Cerebellar cortex (tissue), 1 donor: ENCODE results near the gene ROBO1.

Experiments used
- DNase-seq: peaks from one replicate; pipeline ENCODE4 v3.0.0-alpha.2; 2015; ENCODE audit warnings: low spot score

ROBO1 gene

DNA sequence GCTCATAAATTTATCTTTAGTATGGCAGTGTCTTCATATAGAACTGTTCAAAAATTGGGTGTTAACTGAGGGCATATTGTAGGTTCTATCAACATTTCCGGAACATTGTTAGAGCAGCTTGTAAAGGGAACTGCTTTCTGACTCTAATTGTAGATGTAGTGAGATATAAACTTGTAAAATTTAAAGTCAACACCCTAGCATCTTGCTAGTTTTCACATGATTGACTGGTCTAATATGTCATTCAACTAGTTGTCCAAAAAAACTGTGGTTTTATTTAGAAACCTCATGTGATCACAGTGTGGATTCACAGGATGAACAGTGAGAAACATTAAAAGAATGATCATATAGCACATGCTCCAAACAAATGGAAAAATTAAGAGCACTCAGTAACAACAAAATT, 607.4 kb downstream of the ROBO1 start:
- no peak for DNase-seq

DNA sequence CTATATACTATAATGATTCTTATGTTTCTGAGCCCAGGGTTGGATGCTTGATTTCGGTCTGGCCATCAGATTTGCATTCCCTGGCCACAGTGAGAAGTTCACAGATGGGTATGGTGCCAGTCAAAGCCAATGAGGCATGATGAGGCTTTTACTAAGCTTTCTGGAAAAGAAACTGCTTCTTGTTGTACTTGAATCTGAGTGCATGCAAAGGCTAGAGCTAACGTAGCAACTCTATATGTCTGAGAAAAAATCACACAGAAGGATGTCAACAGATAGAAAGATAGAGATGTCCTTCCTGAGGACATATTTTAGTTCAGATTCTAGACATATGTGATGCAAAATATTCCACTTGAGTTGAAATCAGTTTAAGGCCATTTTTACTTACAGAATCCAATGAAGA, 608.1 kb downstream of the ROBO1 start:
- DNase-seq, result no peak

DNA sequence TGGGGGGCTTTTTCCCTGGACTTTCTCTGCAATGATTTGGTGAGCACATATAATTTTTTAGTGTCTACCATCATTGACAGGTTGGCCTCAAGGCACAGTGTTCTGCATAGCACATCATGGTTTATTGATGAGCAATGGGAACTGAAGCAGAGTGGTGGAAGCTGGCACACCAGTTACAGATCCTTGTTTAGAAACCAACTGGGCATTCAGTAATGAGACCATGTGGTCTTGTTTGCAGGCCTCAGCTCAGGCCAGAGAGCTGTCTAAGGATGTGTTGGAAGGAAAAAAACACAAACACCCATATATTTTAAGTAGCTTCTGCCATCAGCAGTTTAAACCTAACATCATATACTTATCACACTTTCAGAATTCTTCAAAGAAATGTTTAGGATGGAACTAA, 610.6 kb downstream of the ROBO1 start:
- no peak for DNase-seq

DNA sequence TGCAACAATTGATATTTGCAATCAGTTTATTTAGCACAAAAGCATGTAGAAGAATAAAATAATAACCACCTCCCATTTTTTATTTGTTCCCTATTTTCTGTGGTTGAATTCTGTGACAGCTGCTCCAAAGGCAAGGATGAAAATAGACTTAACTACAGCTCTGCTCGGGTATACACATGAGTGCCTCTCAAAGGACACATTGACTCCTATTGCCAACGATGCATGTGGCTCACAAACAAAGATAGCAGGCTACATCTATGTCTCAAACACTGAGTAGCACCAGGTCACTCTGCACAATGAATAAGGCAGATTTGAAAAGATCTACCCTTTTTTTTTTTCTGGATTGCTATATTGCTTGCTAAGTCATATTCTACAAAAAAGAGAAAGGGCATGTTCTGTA, 612.9 kb downstream of the ROBO1 start:
- DNase-seq, result peak; percentile 25

DNA sequence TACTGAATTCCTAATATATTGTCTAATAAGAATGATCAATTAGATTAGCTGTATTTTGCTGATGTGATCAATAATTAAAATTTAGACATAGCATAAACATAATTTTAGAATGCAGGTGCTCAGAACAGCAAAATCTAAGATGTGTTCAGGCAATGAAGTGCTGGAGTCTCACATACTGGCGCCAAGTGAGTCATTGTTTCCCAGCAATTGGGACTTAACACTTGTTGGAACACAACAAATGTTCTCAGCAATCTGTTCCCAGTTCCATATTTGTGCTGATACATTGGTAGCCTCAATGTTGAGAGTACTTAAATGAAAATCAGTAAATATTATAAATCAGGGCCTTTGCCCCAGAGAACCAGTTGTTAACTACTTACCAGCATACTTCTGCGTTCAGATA, 619.0 kb downstream of the ROBO1 start:
- DNase-seq, result no peak

DNA sequence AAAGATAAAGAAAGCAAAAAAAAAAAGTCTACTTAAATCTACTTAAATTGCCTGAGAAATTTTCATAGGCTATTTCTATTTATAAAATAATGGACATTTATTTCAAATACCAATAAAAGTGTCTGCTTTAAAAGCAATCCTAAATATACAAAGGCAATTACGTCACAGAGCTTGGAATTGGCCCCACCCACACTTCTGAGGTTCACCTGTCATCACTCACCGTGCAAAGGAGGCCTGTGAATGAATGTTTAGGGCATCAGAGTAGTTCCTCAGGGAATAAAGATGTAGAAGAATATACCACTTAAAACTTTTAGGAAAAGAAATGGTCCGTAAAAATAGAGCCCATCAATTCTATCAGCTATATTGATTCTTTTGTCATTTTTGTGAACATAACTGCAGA, 621.8 kb downstream of the ROBO1 start:
- no peak for DNase-seq

DNA sequence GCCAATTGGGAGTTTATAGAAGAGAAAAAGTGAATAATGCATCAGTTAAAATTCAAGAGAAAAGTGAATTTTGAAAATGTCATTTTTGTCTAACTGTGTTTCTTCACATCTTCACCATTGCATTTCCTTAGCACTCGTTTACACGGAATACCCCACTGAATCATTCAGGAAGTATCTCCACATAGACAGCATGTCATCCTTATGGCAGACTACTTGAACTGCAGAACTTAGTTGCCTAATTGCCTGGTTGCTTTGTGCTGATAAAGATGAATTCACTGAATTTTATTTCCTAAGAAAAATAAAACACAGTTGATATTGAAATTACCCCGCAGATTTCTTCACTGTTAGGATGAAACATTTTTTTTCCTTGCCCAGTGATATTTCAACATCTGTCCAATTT, 627.1 kb downstream of the ROBO1 start:
- no peak for DNase-seq

DNA sequence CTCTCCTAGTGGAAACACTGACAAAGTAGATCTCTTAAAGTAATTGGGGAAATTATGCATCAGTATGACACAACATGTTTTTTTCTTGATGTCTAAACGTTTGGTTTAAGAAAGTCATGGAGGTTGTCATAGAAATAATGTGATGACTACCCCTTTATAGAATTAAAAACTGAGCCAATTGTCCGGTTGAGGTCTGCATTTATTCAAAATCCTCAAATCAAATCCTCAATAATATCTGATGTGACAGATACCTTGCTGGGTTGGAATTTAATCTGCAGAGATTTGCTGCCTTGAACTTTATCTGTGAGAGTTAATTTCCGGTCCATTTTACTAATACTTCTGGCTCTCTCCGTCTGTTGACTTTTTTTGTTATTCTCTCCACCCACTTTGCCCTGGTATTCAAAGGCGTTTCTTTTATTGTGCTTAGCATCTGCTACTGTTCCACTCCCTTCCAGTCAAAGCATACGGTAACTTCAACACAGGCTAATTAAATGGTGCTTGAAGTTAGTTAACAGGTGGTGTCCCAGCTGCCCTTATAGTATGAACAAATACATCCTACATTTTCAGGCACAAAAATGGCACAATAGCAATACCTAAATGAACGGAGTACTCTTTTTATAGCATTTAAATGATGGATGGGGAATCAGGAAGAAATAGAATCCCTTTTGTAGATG, 628.3 kb downstream of the ROBO1 start:
- DNase-seq, result no peak

DNA sequence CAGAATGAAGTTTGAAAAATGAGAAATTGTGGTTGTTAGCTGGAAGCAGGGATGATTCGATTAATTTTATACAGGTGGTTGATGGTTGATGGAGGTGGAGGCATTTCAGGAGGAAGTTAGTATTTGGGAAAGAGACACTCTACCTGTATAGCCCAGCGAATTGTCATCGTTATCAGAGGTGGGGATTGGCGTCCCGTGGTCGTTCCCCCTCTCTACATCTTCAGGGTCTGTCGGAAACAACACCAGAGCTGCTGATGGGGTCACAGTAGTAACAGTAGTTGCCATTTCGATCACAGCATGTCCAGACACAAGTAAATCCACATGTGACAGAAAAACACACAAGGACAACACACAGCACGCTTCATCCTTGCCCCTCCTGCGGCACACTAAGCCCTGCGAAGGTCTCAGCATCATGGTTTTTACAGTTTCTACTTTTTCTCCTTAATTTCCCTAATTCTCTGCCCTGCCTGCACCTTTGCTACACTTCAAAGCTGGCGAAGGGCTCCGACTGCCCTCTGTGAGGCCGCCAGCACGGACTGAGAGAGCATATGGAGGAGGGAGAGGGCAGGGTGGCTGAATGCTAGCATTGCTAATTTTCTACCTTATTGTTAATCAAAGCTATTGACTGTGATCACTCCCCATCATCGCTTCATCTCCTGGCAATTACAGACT, 642.3 kb downstream of the ROBO1 start:
- DNase-seq, result no peak

DNA sequence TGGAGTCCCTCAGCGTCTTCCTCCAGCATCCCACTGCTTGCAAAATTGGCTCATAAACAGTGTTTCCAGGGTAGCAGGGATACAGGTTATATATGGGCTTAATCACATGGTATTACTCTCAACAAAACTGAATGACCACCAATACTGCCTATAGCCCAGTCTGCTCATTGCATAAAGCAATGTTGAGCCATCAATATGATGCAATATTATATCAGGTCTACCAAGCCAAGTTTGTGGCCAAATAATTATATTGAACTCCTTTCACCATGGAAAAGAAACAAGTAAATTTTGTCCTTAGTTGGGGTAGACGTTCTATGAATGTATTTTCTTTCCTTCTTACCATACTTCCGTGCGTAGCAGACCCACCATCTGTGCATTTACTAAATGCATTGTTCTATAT, 652.3 kb downstream of the ROBO1 start:
- no peak for DNase-seq

DNA sequence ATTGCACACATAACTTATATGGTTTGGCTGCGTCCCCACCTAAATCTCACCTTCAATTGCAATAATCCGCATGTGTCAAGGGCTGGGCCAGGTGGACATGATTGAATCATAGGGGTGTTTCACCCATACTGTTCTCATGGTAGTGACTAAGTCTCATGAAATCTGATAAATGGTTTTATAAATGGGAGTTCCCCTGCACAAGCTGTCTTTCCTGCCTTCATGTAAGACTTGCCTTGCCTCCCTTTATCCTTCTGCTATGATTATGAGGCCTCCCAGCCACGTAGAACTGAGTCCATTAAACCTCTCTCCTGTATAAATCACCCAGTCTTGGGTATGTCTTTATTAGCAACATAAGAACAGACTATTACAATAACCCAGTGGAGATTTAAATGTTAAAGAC, 653.9 kb downstream of the ROBO1 start:
- no peak for DNase-seq

DNA sequence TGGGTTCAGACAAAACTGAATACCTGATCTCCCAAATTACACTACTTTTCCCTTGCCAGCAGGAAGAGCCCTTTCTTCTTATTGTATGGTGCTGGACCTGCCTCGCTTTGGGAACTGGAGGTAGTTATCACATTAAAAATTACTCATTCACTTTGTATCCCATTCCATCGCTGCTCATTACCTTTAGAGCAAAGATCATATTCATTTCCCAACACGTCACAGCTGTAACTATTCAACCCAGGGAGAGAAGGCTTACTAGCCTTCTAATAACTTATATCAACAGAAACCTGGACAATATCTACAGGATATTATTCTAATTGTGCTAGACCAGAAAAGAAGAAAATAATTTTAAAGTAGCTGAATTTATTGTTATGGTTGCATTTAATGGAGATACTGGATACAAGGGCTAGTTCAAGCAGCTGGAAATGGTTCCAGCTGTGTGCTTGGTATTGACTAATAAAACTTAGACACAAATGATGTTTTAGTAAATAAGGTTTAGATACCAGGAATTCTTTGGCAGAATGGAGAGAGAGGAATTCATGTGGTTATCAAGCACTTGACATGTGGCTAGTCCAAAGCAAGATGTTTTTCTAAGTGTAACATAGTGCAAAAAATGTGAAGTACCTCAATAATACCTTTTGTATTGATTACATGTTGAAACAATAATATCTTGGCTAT, 656.3 kb downstream of the ROBO1 start:
- DNase-seq, result no peak

DNA sequence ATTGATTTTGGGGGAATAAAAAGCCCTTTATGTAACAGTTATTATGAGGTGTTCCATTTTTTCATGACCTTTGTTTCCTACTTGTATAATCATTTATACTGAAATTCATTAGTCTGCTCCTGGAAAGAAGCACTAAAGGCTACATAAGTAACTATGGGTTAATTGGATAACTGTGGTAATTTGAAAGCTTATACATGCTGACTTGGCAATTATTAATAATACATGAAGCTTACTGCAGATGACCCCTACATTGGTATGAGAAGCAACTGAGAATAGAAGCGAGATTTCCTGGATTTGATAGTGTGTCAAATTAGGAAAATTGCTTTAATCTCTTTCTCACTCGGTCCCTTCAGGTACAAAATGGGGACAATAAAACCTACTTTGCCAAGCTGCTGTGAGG, 658.0 kb downstream of the ROBO1 start:
- DNase-seq, result no peak

DNA sequence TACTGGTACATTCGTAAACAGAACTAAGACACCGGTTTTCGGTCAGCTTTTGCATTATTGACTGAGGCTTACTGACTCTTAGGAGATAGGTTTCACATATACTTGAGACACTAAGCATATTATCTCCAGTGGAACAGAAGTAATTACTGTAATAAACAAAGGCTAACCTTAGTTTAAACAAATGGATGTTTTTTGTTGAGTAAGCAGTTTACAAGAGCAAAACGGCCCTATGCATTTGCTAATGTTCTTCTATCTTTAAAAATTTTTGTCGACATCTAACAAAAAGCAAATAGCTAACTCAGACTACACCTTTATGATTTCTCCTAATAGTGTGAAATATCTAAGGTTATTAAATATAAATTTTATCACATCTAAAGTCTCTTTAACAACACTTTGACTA, 664.5 kb downstream of the ROBO1 start:
- DNase-seq, result no peak

DNA sequence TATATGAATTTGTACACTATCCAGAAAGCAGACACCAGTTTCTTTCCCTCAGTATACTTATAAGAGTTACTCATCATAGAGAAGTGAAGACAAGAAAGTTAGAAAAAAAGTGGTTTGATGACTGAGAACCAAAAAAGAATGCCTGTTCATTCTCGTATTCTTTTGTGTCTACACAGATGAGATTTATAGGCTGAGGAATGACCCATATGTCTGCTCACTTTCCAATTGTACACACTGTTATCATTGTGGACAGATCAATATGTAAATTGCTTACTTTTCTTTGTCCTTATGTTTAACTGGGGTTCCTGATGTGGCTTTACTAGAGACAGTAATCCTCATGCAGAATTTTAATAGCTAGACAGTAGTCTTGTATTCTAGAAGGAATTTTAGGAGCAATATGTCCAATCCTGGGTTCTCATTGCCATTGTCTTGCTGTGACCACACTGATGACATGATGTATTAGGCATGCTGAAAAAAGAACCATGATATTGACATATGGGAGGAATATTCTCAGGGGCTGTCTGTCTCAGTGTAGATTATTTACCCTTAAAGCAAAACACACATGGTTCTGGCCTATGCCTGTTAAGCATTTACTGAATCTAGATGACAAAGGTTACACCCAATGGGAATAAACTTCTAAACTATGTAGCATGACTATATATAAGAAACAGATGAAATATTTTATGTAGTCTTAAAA, 669.7 kb downstream of the ROBO1 start:
- DNase-seq, result no peak

DNA sequence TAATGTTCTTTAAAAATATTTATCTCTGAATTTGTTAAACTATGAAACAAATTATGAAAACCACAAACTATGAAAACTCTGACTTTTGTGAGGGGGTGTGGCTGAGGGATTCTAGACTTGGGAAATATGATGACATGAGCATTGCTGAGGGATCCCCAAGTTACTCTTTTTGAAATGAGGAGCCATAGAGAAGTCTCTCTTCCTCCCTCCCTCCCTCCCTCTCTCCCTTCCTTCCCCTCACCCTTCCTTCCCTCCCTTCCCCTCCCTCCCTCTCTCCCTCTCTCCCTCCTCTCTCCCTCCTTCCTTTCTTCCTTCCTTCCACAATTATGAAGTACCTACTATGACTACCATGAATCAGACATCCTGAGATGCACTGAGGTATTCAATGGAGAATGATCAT, 673.1 kb downstream of the ROBO1 start:
- DNase-seq, result no peak

DNA sequence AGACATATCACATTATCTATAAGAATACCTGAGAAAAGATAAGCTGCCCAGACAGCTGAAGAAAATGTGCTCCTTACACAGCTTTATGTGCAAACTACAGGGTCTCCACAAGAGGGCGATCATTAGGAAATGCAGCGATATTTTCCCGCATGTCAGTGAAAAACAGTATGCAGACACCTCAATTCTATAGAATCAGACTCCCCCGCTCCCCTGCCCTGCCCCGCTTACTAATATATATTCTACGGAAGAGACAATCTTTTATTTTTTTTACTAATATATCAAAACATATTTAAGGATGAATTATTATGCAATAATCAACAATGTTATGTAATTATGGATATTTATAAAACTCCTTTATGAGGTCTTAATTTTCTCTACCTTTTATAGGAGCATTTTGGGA, 681.3 kb downstream of the ROBO1 start:
- peak; percentile 70 for DNase-seq

DNA sequence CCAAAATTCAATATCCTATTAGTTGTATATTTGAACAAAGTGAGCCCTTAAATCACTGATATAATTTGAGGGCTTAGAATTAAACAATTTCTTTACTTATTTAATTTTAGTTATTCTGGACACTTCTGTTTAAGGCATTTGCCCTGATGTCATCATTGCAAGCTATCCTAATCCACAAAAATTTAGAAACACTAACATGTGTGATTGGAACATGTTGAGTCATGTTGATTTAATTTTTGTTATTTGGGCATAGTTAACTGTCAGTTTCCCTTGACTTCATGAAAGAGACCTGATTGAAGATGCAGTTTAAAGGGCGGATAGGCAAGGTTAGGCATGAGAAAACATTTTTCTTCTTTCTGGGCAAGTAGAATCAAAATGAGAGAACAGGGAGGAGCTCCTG, 682.6 kb downstream of the ROBO1 start:
- no peak for DNase-seq

DNA sequence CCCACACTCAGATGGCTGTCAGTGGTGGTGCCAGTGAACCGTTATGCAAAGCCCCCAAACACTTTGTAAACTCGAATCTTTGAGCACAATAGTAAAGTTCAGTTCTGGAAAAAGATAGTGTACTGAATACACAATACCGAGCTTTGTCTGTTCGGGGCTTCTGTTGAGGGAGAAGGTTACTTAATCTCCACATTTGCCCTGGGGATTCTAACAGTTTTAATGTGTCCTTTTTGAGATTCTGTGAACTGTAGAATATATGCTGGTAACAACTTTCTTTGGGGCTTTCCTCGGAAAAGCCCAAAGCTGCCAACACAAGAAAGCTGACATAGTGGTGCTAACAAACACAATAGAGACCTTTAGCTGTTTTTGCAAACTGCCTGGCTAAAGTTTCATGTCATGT, 686.5 kb downstream of the ROBO1 start:
- DNase-seq, result no peak

DNA sequence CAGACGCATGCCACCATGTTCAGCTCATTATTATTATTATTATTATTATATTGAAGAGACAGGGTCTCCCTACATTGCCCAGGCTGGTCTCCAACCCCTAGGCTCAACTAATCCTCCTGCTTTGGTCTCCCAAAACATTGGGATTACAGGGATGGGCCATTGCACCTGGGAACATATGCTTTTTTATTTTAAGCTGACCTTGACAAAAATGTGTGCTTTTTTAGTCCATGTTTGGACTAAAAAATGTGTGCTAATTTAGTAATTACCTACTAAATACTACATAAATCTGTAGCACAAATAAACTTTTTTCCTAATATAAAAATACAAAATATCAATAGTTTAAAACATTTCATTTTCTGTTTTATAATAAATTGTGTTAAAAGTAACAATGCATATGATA, 693.2 kb downstream of the ROBO1 start:
- no peak for DNase-seq

DNA sequence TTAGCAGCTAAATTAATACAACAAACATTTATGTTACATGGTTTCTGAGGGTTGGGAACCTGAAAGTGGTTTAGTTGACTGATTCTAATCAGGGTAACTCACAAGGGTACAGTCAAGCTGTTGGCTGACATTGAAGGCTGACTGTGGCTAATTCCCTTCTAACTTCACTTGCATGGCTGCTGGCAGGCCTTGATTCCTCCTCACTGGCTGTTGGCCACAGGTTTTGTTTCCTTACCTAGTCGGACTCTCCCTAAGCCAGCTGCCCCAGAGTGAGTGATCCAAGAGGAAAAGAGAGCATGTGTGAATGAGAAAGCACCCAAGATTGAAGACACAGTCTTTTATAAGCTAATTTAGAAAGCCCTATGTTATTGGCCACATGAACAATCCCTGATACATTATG, 700.1 kb downstream of the ROBO1 start:
- no peak for DNase-seq

DNA sequence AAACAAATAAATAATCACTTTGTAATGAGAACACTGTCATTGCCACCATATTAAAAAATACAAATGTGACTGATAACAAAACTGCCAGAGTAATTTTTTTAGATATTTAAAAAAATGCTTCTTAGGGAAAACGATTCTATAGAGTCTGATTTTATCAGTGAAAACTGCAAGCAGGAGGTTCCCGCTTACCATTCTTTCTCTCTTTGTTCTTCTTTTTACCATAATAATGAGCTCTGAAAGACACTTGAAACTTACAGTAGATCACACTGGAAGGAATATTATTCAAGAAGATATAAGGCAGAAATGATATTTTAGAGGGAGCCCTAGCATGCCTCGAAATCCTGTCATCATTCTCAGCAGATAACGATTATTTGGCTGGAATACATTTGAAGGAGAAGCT, 701.3 kb downstream of the ROBO1 start:
- DNase-seq, result no peak

DNA sequence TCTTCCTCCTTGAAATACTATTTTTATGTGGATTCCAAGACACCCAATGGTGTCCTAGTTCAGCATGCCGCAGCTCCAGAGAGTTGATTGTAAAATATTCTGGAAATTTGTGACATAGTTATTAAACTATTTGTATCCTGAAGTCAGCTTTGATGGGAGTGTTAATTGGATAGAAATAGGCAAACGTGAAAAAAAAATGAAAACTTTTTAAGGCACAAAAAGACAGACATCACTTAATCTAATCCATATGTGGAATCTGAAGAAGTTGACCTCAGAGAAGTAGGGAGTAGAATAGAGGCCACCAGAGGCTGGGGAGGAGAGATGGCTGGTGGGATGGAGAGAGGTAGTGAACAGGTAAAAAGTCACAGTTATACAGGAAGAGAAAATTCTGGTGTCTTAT, 704.2 kb downstream of the ROBO1 start:
- DNase-seq, result no peak
